NCI-H2081 (cell line): ENCODE measurements around the gene USP15.

Source experiments
- DNase-seq, 2 experiments: peaks; one replicate each; lab custom pipeline; 2025; lab: John Stamatoyannopoulos, UW

USP15 gene

GRCh38 chr12:62370189-62370588 is 110.0 kb downstream of the USP15 start:
- no peak for DNase-seq

GRCh38 chr12:62371661-62372060 is 111.5 kb downstream of the USP15 start:
- DNase-seq = no peak

GRCh38 chr12:62372134-62372533 is 111.9 kb downstream of the USP15 start:
- no peak for DNase-seq

GRCh38 chr12:62372825-62373224 is 112.6 kb downstream of the USP15 start:
- no peak for DNase-seq

- DNase-seq = no peak
These were observed 115.4 kb downstream of the USP15 start for GRCh38 chr12:62375603-62376002.

- no peak for DNase-seq
These were observed 119.0 kb downstream of the USP15 start for GRCh38 chr12:62379026-62379722.

GRCh38 chr12:62379723-62380045 is 119.5 kb downstream of the USP15 start:
- no peak for DNase-seq

- no peak for DNase-seq
These were observed 122.3 kb downstream of the USP15 start for GRCh38 chr12:62382526-62382925.

GRCh38 chr12:62396750-62397149 is 136.5 kb downstream of the USP15 start:
- no peak for DNase-seq

GRCh38 chr12:62400135-62400534 is 139.9 kb downstream of the USP15 start:
- no peak for DNase-seq

- no peak for DNase-seq
These were observed 141.4 kb downstream of the USP15 start for GRCh38 chr12:62401631-62402030.

- DNase-seq = no peak
These were observed 142.8 kb downstream of the USP15 start for GRCh38 chr12:62403031-62403430.

GRCh38 chr12:62407587-62407986 is 147.4 kb downstream of the USP15 start:
- DNase-seq = no peak

- no peak for DNase-seq
These were observed 148.9 kb downstream of the USP15 start for GRCh38 chr12:62409068-62409467.

GRCh38 chr12:62414180-62414579 is 154.0 kb downstream of the USP15 start:
- DNase-seq = no peak

GRCh38 chr12:62426089-62426488 is 165.9 kb downstream of the USP15 start:
- no peak for DNase-seq

- no peak for DNase-seq
These were observed 169.3 kb downstream of the USP15 start for GRCh38 chr12:62429457-62429856.

- no peak for DNase-seq
These were observed 174.5 kb downstream of the USP15 start for GRCh38 chr12:62434494-62435302.

GRCh38 chr12:62435303-62436163 is 175.3 kb downstream of the USP15 start:
- no peak for DNase-seq

- no peak for DNase-seq
These were observed 175.9 kb downstream of the USP15 start for GRCh38 chr12:62436164-62436503.

GRCh38 chr12:62438098-62438692 is 178.0 kb downstream of the USP15 start:
- DNase-seq = peak; percentile 38 to 58

GRCh38 chr12:62446754-62447452 is 186.7 kb downstream of the USP15 start:
- DNase-seq = no peak
